OCI-LY7 (cell line): Measurements from ENCODE around the gene PQBP1. TPM values are rescaled to one million over a fixed set of nuclear protein-coding genes. Genes with fewer than 3 reads are reported as not detected.

Source experiments
- BruUV-seq: library from RNA; stranded (reverse); fragments of 400-500 nt; replicated peaks from 2 replicates; lab custom pipeline; 2021; lab: Mats Ljungman, UMichigan
- CTCF ChIA-PET: fragments of 300-600 bp; sonication (Branson Sonifier 250); formaldehyde crosslinking; loops from one replicate; lab custom pipeline; 2022; ENCODE audit warnings: antibody characterized with exemption; ENCODE audit not compliant: unreplicated experiment; lab: Charles Lee
- POLR2A ChIA-PET: fragments of 300-600 bp; sonication (Branson Sonifier 250); formaldehyde crosslinking; loops from one replicate; lab custom pipeline; 2022; ENCODE audit warnings: antibody characterized with exemption; lab: Charles Lee
- DNase-seq: peaks from one replicate; pipeline ENCODE4 v3.0.0-alpha.2; 2015; ENCODE audit warnings: low spot score
- H2AFZ ChIP-seq: fragments of 200-600 bp; sonication (generic), shearing (Covaris generic); 2 replicates; pipeline ENCODE4 v1.6.1; 2014; ENCODE audit warnings: mild to moderate bottlenecking, antibody characterized with exemption, low read length, moderate library complexity
- H3K27ac ChIP-seq: fragments of 200-600 bp; sonication (generic); 2 replicates; pipeline ENCODE4 v1.5.1; 2014; ENCODE audit warnings: mixed run types, low read depth, mild to moderate bottlenecking, moderate library complexity, low read length, inconsistent platforms; ENCODE audit not compliant: poor library complexity, severe bottlenecking
- H3K36me3 ChIP-seq: fragments of 200-600 bp; sonication (generic); 2 replicates; pipeline ENCODE4 v1.6.1; 2014; ENCODE audit warnings: mild to moderate bottlenecking, antibody characterized with exemption, low read length, moderate library complexity, mixed read lengths; ENCODE audit not compliant: insufficient read depth
- H3K4me1 ChIP-seq: fragments of 200-600 bp; sonication (generic); 2 replicates; pipeline ENCODE4 v1.5.1; 2014; ENCODE audit warnings: mild to moderate bottlenecking, low read length; ENCODE audit not compliant: insufficient read depth, poor library complexity, severe bottlenecking
- H3K4me2 ChIP-seq: fragments of 200-600 bp; sonication (generic); 2 replicates; pipeline ENCODE4 v1.6.1; 2014; ENCODE audit warnings: mild to moderate bottlenecking, low read length
- H3K4me3 ChIP-seq: fragments of 200-600 bp; sonication (generic); 2 replicates; pipeline ENCODE4 v1.5.1; 2014; ENCODE audit warnings: mild to moderate bottlenecking, low read depth, low read length; ENCODE audit not compliant: poor library complexity, severe bottlenecking
- H3K79me2 ChIP-seq: fragments of 200-600 bp; sonication (generic); 2 replicates; pipeline ENCODE4 v1.6.1; 2016; ENCODE audit warnings: low read depth, mild to moderate bottlenecking, low read length, moderate library complexity, mixed read lengths; ENCODE audit not compliant: insufficient read depth
- H3K9me2 ChIP-seq: fragments of 200-600 bp; sonication (generic); 2 replicates; pipeline ENCODE4 v1.6.1; 2016; ENCODE audit warnings: mild to moderate bottlenecking, low read length, mixed read lengths; ENCODE audit not compliant: insufficient read depth
- H3K9me3 ChIP-seq: fragments of 200-600 bp; sonication (generic); 2 replicates; pipeline ENCODE4 v1.6.1; 2014; ENCODE audit warnings: mild to moderate bottlenecking, mixed run types, low read length, mixed read lengths
- H4K20me1 ChIP-seq: fragments of 200-600 bp; sonication (generic); 2 replicates; pipeline ENCODE4 v1.6.1; 2014; ENCODE audit warnings: mild to moderate bottlenecking, antibody characterized with exemption, low read length, moderate library complexity, mixed read lengths; ENCODE audit not compliant: insufficient read depth
- EZH2phosphoT487 ChIP-seq: fragments of 200-600 bp; sonication (generic); IDR thresholded peaks from 2 replicates; pipeline ENCODE4 v1.6.1; 2018; ENCODE audit warnings: low read depth, borderline replicate concordance, mild to moderate bottlenecking, mixed run types, antibody characterized with exemption, low read length, moderate library complexity, mixed read lengths
- intact Hi-C: fragments of 100-400 bp; cut with micrococcal nuclease; formaldehyde crosslinking; loops from one replicate; pipeline ENCODE4 v1.10.0; 2022; ENCODE audit not compliant: unreplicated experiment
- total RNA-seq, 2 experiments: library from RNA; depleted of rRNA in 1 of 2; stranded (reverse); fragments of >200 nt in 1 of 2; shearing (Covaris generic) in 1 of 2; gene quantifications; 2 replicates each; pipeline ENCODE4 v1.2.3, GENCODE V29; 2014 to 2022
- TF ChIP-seq, protein P1 (sequence below): fragments of 200-600 bp; sonication (generic); conservative IDR thresholded peaks from 2 replicates; pipeline ENCODE4 v1.5.1; 2014; ENCODE audit warnings: mild to moderate bottlenecking, antibody characterized with exemption, low read length, moderate library complexity, mixed read lengths

Gene PQBP1
- total RNA-seq, 2 experiments from 2014 or later, result 72.7 to 93.0 TPM

DNA sequence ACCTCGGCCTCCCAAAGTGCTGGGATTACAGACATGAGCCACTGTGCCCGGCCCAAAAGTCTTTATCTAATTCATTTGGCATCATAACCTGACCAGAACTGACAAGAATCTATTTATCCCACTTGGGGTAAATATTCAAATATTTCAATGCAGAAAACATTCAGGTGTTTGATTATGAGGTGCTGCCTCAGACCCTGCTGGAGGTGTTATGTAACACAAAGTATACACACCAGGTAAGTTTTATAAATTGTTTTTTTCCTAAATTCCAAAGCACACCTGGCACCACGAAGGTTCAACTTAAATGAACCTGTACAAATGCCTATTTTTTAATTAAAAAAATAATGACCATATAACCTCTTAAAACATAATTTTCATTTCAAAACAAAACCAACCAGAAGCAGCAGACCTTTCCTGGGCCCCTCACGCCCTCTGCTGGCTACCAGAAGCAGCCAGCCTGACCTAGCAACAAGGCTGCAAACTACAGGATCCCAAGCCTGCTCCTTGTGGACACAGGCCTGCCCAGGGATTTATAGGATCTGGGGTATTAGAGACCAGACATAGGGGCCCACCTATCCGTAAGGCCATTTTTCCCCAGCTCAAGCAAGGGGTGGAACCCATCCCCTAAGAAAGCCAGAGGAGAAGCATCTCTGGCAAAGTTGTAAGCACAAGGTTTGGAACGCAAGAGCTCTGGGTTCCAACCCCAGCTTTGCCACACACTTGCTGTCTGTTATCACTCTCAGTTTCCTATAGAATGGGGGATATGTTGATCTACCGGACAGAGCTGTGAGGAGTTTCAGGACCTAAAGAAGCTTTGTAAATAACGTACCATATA is 48.0 kb downstream of the PQBP1 start:
- H3K4me1 ChIP-seq, result peaks cover 56% of the 10 kb centered on the region
- peaks cover 29% of the 10 kb centered on the region; the same call in 1 of the 2 replicates for H3K79me2 ChIP-seq
- no TSS peak for BruUV-seq
- no peaks in the 10 kb centered on the region for H3K9me3 ChIP-seq
- peak overlapping the region; percentile 43 for H3K27ac ChIP-seq
- ChIA-PET POLR2A (interaction anchor here (0.6 to 1.3 kb wide), 3 partner anchors 13 to 60 kb away, joined by 3 read pairs; no protein-coding TSS in a partner anchor), CTCF (no interaction called here)
- no peaks in the 10 kb centered on the region for H4K20me1 ChIP-seq
- DNase-seq, result peak; percentile 53
- H3K4me3 ChIP-seq, result no peak overlapping the region
- no peak overlapping the region for H2AFZ ChIP-seq
- peaks cover 47% of the 10 kb centered on the region for H3K36me3 ChIP-seq
- intact Hi-C loops, result loop anchor here (1.0 kb wide), 1 partner anchor 28 kb away; no protein-coding TSS in a partner anchor
- no peak overlapping the region for H3K4me2 ChIP-seq
- no peaks in the 10 kb centered on the region for H3K9me2 ChIP-seq
- TF ChIP-seq, protein P1, sequence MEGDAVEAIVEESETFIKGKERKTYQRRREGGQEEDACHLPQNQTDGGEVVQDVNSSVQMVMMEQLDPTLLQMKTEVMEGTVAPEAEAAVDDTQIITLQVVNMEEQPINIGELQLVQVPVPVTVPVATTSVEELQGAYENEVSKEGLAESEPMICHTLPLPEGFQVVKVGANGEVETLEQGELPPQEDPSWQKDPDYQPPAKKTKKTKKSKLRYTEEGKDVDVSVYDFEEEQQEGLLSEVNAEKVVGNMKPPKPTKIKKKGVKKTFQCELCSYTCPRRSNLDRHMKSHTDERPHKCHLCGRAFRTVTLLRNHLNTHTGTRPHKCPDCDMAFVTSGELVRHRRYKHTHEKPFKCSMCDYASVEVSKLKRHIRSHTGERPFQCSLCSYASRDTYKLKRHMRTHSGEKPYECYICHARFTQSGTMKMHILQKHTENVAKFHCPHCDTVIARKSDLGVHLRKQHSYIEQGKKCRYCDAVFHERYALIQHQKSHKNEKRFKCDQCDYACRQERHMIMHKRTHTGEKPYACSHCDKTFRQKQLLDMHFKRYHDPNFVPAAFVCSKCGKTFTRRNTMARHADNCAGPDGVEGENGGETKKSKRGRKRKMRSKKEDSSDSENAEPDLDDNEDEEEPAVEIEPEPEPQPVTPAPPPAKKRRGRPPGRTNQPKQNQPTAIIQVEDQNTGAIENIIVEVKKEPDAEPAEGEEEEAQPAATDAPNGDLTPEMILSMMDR, result peak; percentile 86
- no peak for TF ChIP-seq EZH2phosphoT487

DNA sequence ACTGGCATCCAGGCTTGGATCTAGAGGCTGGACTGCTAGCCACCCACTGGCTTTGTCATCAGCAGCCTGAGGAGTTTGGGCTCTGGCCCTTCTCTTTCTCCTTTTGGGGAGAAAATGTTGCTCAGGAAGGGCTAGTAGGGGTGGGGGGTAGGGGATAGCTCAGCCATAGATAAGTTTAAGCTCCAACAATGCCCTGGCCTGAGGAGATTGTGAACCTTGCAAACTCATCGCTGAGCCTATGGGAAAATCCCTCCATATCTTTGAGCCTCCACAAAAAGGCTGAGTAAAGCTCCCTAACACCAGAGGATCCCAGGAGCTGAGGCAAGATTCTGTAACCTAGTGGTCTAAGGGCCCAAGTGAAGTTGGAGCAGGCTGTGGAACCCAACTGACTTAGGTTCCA is 50.9 kb downstream of the PQBP1 start:
- no peak for DNase-seq
- BruUV-seq, result no TSS peak
- no peak overlapping the region for H3K4me2 ChIP-seq
- peaks cover 29% of the 10 kb centered on the region; the same call in 1 of the 2 replicates for H3K79me2 ChIP-seq
- no peaks in the 10 kb centered on the region for H3K9me3 ChIP-seq
- no peaks in the 10 kb centered on the region for H4K20me1 ChIP-seq
- POLR2A ChIA-PET, result interaction anchor here (1.7 kb wide), 1 partner anchor 11 kb away, joined by 4 read pairs; no protein-coding TSS in a partner anchor
- H3K9me2 ChIP-seq, result no peaks in the 10 kb centered on the region
- H3K27ac ChIP-seq, result no peak overlapping the region
- intact Hi-C loops, result no loop called here
- TF ChIP-seq, protein P1, result no peak
- no peak overlapping the region for H2AFZ ChIP-seq
- CTCF ChIA-PET, result no interaction called here
- H3K4me1 ChIP-seq, result peaks cover 28% of the 10 kb centered on the region
- no peak overlapping the region for H3K4me3 ChIP-seq
- H3K36me3 ChIP-seq, result peaks cover 36% of the 10 kb centered on the region

Other genes starting within 250 kb of the PQBP1 start
- gene WAS, start 214.1 kb upstream of the PQBP1 start, total RNA-seq (2014; rRNA removed; shearing (Covaris generic)), result 43.9 and 44.8 TPM in 2 replicates
- gene WAS, start 214.1 kb upstream of the PQBP1 start, total RNA-seq (2022), result 87.0 and 89.7 TPM in 2 replicates
- gene SUV39H1, start 201.2 kb upstream of the PQBP1 start, total RNA-seq (2014; rRNA removed; shearing (Covaris generic)), result 21.1 and 27.0 TPM in 2 replicates
- 33.0 and 34.2 TPM in 2 replicates for gene SUV39H1, start 201.2 kb upstream of the PQBP1 start, total RNA-seq (2022)
- not detected in 2 replicates for gene GLOD5, start 136.2 kb upstream of the PQBP1 start, total RNA-seq (2014; rRNA removed; shearing (Covaris generic))
- gene GLOD5, start 136.2 kb upstream of the PQBP1 start, total RNA-seq (2022), result not detected in 2 replicates
- not detected in 2 replicates for gene GATA1, start 111.3 kb upstream of the PQBP1 start, total RNA-seq (2014; rRNA removed; shearing (Covaris generic))
- gene GATA1, start 111.3 kb upstream of the PQBP1 start, total RNA-seq (2022), result not detected in 2 replicates
- 62.0 and 73.6 TPM in 2 replicates for gene HDAC6, start 95.9 kb upstream of the PQBP1 start, total RNA-seq (2014; rRNA removed; shearing (Covaris generic))
- gene HDAC6, start 95.9 kb upstream of the PQBP1 start, total RNA-seq (2022), result 108 and 121 TPM in 2 replicates
- gene ERAS, start 71.4 kb upstream of the PQBP1 start, total RNA-seq (2014; rRNA removed; shearing (Covaris generic)), result 0.26 and 0.60 TPM in 2 replicates
- 0.30 TPM in 1 of 2 replicates, not detected in the other for gene ERAS, start 71.4 kb upstream of the PQBP1 start, total RNA-seq (2022)
- not detected in 2 replicates for gene PCSK1N, start 62.3 kb upstream of the PQBP1 start, total RNA-seq (2014; rRNA removed; shearing (Covaris generic))
- gene PCSK1N, start 62.3 kb upstream of the PQBP1 start, total RNA-seq (2022), result not detected in 2 replicates
- gene TIMM17B, start 162 bp upstream of the PQBP1 start, total RNA-seq (2014; rRNA removed; shearing (Covaris generic)), result 54.3 and 83.3 TPM in 2 replicates
- 79.3 and 90.0 TPM in 2 replicates for gene TIMM17B, start 162 bp upstream of the PQBP1 start, total RNA-seq (2022)
- gene SLC35A2, start 13.7 kb downstream of the PQBP1 start, total RNA-seq (2014; rRNA removed; shearing (Covaris generic)), result 7.1 and 9.9 TPM in 2 replicates
- 18.4 and 22.2 TPM in 2 replicates for gene SLC35A2, start 13.7 kb downstream of the PQBP1 start, total RNA-seq (2022)
- gene PIM2, start 21.1 kb downstream of the PQBP1 start, total RNA-seq (2014; rRNA removed; shearing (Covaris generic)), result 41.7 and 60.3 TPM in 2 replicates
- 146 and 148 TPM in 2 replicates for gene PIM2, start 21.1 kb downstream of the PQBP1 start, total RNA-seq (2022)
- 33.3 and 38.5 TPM in 2 replicates for gene OTUD5, start 59.7 kb downstream of the PQBP1 start, total RNA-seq (2014; rRNA removed; shearing (Covaris generic))
- 51.7 and 55.7 TPM in 2 replicates for gene OTUD5, start 59.7 kb downstream of the PQBP1 start, total RNA-seq (2022)
- gene KCND1, start 73.9 kb downstream of the PQBP1 start, total RNA-seq (2014; rRNA removed; shearing (Covaris generic)), result 4.0 and 7.6 TPM in 2 replicates
- gene KCND1, start 73.9 kb downstream of the PQBP1 start, total RNA-seq (2022), result 8.8 and 13.6 TPM in 2 replicates
- 27.5 and 42.7 TPM in 2 replicates for gene GRIPAP1, start 104.3 kb downstream of the PQBP1 start, total RNA-seq (2014; rRNA removed; shearing (Covaris generic))
- 95.9 and 98.3 TPM in 2 replicates for gene GRIPAP1, start 104.3 kb downstream of the PQBP1 start, total RNA-seq (2022)
- 7.6 and 10.2 TPM in 2 replicates for gene TFE3, start 145.4 kb downstream of the PQBP1 start, total RNA-seq (2014; rRNA removed; shearing (Covaris generic))
- 19.0 and 19.8 TPM in 2 replicates for gene TFE3, start 145.4 kb downstream of the PQBP1 start, total RNA-seq (2022)
- 0.95 and 1.4 TPM in 2 replicates for gene CCDC120, start 161.1 kb downstream of the PQBP1 start, total RNA-seq (2014; rRNA removed; shearing (Covaris generic))
- gene CCDC120, start 161.1 kb downstream of the PQBP1 start, total RNA-seq (2022), result 3.6 and 4.1 TPM in 2 replicates
- 2.3 and 8.1 TPM in 2 replicates for gene PRAF2, start 176.1 kb downstream of the PQBP1 start, total RNA-seq (2014; rRNA removed; shearing (Covaris generic))
- 17.5 and 20.3 TPM in 2 replicates for gene PRAF2, start 176.1 kb downstream of the PQBP1 start, total RNA-seq (2022)
- 32.4 and 37.6 TPM in 2 replicates for gene WDR45, start 182.0 kb downstream of the PQBP1 start, total RNA-seq (2014; rRNA removed; shearing (Covaris generic))
- gene WDR45, start 182.0 kb downstream of the PQBP1 start, total RNA-seq (2022), result 46.2 and 48.7 TPM in 2 replicates
- gene GPKOW, start 225.8 kb downstream of the PQBP1 start, total RNA-seq (2014; rRNA removed; shearing (Covaris generic)), result 18.8 and 27.5 TPM in 2 replicates
- gene GPKOW, start 225.8 kb downstream of the PQBP1 start, total RNA-seq (2022), result 16.8 and 17.7 TPM in 2 replicates